ENCODE data around the gene RRAS2.
"Not testable (repeated sequence)": the region's sequence is repeated elsewhere in the genome, so short reads cannot be mapped to it uniquely, and the experiment has no call there.

The RRAS2 gene

GRCh38 chr11:14253421-14253820 is 105.6 kb downstream of the RRAS2 start:
- no peak for DNase-seq

DNA sequence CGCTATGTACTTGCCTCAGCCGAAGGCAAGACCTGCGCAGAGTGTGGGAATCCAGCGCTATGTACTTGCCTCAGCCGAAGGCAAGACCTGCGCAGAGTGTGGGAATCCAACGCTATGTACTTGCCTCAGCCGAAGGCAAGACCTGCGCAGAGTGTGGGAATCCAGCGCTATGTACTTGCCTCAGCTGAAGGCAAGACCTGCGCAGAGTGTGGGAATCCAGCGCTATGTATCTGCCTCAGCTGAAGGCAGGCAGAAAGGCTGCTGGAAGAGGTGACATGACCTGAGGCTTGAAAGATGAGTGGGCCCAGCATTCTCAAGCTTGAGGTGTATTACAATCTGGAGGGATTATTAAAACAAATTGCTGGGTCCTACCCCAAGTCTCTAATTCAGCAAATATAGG is 106.5 kb downstream of the RRAS2 start:
- not testable (repeated sequence) for DNase-seq

GRCh38 chr11:14251754-14252153 is 107.2 kb downstream of the RRAS2 start:
- no peak for DNase-seq

- DNase-seq, result peak; percentile 20
Measured at GRCh38 chr11:14249121-14249963, 109.6 kb downstream of the RRAS2 start.

DNA sequence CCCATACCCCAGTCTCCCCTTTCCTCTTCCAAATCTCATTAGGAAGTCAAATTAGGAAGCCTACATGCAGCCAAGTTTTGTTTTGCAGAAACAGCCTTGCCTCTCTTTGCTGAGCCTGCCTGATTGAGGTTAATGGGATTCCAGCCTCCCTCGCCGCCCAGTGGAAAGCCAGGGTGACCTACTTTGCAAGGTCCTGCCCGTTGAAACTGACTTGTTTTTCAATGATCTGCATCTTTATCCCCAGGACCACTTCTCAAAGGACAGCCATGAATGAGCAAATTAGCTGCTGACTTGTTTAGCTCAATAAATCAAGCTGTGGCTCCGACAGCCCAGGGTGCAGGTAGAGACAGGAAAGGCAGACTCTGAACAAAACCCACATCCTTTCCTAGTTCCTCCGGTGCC is 110.4 kb downstream of the RRAS2 start:
- DNase-seq, result no peak

GRCh38 chr11:14245444-14245843 is 113.5 kb downstream of the RRAS2 start:
- DNase-seq, result no peak

DNA sequence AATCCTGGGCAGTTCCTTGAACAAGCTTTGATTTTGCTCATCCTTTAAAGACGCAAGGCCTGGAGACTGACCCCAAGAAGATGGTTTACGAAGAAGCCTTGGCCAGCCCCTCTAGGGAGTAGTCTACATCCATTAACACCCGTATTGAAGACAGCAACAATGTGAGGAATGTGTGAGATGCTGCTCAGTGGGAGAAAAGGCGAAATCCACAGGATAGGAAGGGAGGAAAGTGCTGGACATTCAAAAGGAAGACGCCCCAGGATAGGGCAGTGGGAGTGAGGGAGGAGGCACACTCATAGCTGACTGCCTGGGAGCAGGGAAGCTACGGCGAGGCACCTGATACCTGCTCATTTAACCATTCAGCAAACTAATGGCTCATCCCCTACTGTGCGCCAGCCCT is 114.1 kb downstream of the RRAS2 start:
- no peak for DNase-seq

DNA sequence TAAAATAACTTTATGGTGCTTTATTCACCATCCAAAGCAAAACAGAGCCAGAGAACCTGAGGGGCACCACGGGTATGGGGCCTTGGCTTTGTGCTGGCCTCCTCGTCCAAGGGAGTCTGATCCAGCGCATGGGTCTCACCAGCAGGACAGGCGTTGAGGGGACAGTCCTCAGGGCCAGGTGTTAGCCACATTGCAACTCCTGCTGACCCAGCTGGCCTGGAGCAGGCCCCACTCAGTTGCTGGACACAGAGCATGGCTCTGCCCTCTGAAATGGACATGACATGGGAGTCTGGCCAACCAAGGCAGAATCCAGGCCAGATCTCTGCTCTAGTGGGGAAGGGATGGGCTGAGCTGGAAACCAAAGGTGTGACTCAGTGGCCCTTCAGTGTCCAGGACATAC is 116.2 kb downstream of the RRAS2 start:
- DNase-seq, result no peak

DNA sequence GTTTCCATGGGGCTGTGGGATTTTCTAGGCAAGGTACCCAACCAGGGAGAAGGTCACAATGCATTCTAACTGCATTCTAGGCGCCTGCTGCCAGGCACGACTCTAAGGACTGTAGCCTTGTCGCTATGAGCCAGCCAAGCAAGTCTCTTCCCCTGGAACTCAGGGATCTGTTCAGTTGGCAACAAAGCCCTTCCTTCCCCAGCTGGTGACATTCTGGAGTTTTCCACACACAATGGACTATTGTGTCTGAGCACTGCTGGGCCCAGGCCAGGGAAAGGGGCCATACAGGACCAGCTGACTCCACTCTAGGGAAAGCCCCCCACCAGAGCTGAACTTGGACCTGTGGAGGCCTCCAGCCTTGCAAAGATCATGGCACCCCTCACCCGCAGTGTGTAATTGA is 116.8 kb downstream of the RRAS2 start:
- no peak for DNase-seq

DNA sequence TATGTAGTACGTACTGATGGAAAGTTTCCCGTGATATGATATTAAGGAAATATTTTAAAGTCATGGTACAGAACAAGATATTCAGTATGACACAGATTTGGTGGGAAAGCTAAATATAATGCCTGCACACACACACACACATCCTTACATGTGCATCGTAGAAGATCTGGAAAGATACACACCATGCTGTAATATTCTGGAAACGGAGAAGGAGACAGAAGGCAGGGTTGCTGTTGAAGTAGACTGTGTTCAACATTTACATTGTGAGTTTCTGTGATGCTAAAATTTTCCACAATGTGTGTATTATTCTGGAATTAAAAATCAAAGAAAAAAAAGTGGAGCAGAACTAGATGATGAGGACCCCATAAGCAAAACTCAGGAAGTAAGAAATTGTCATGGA is 118.0 kb downstream of the RRAS2 start:
- no peak for DNase-seq

- DNase-seq, result no peak
Measured at GRCh38 chr11:14240221-14240620, 118.8 kb downstream of the RRAS2 start.

GRCh38 chr11:14237444-14237961 is 121.5 kb downstream of the RRAS2 start:
- DNase-seq, result no peak

- DNase-seq, result no peak
Measured at GRCh38 chr11:14235701-14236100, 123.3 kb downstream of the RRAS2 start.

DNA sequence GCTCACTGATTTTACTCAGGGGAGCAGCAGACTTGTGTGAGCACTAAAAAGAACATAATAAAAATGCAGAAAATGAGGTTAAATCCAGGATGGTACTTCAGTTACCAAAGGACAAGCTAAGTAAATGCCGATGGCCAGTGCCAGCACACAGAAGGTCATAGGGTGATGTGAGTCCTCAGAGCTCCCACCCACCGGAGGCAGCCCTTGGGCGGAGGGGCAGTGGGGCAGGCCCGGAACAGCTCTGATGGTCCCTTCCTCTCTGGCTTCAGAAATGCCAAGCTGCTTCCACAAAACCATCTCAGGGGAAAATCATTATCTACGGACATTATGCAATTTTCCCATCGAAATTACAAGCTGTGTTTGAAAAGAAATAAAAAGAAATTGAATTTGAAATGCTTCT is 124.5 kb downstream of the RRAS2 start:
- no peak for DNase-seq

DNA sequence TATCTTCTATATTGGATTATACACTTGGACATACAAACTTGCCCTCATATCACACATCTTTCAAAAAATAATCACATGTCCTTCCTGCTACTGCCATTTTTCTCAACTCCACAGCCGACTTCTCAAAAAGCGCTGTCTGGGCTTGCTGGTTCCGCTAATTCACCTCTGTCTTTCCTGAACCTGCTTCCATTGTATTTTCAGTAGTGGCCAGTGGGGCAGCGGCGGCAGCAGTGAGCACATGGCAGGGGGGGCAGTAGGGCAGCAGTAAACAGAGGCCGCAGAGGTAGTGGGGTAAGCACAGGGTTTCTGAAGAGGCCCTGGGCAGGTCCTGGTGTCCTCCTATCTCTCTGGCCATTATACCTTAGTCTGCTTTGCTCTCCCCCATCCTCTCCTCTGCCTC is 126.3 kb downstream of the RRAS2 start:
- DNase-seq, result no peak

DNA sequence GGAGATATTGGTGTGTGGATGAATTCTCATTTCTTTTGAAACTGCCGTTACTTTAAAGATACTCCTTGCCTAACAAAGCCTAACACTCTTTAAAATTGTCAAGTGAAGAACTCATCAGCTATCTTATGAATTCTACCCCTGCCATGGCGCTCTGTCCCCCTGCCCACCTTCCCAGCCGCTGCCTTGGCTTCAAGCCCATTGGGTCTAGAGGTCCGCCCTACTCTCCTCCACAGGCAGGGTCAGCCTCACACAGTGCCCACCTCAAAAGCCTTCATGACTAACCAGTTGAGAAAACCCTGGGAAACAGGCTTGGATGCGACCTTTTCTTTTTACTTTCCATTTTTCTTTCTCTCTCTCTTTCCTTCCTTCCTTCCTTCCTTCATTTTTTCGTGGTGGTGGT is 128.6 kb downstream of the RRAS2 start:
- DNase-seq, result no peak

GRCh38 chr11:14229472-14229871 is 129.5 kb downstream of the RRAS2 start:
- DNase-seq, result no peak

GRCh38 chr11:14228356-14228755 is 130.6 kb downstream of the RRAS2 start:
- no peak for DNase-seq
